Astrocyte of the spinal cord (primary cell): ENCODE measurements around the gene INTS7.
A peak's percentile ranks its signal among the peaks of the same experiment; 100 is the strongest.

Experiments
- DNase-seq: peaks from one replicate; pipeline ENCODE4 v3.0.0; 2011; ENCODE audit warnings: low read depth, low spot score
- H3K4me3 ChIP-seq: 2 replicates; pipeline ENCODE4 v1.5.1; 2011; ENCODE audit warnings: low read depth, mild to moderate bottlenecking, low read length, moderate library complexity
- CTCF ChIP-seq: IDR thresholded peaks from 2 replicates; pipeline ENCODE4 v1.5.1; 2012; ENCODE audit warnings: low read depth, mild to moderate bottlenecking, low read length, inconsistent platforms
- in situ Hi-C: cut with HindIII; loops from 2 replicates; pipeline ENCODE4 v1.10.0; 2017; ENCODE audit warnings: low sequenced_read_pairs

INTS7 gene

GRCh38 chr1:212073490-212073889 is 38.1 kb upstream of the INTS7 start:
- H3K4me3 ChIP-seq = no peak overlapping the region
- no peak for TF ChIP-seq CTCF
- in situ Hi-C loops = no loop called here
- DNase-seq = no peak

- in situ Hi-C loops = no loop called here
- DNase-seq = no peak
- TF ChIP-seq CTCF = no peak
- H3K4me3 ChIP-seq = no peak overlapping the region
Observed at GRCh38 chr1:212072047-212072446, 36.7 kb upstream of the INTS7 start.

GRCh38 chr1:212070720-212071302 is 35.5 kb upstream of the INTS7 start:
- TF ChIP-seq CTCF = peak; percentile 74
- in situ Hi-C loops = no loop called here
- DNase-seq = peak; percentile 66
- H3K4me3 ChIP-seq = no peak overlapping the region

GRCh38 chr1:212067787-212068186 is 32.4 kb upstream of the INTS7 start:
- no peak for DNase-seq
- in situ Hi-C loops = no loop called here
- H3K4me3 ChIP-seq = no peak overlapping the region
- no peak for TF ChIP-seq CTCF

GRCh38 chr1:212062832-212063438 is 27.6 kb upstream of the INTS7 start:
- peak; percentile 53 for DNase-seq
- H3K4me3 ChIP-seq = no peak overlapping the region
- TF ChIP-seq CTCF = peak; percentile 56
- in situ Hi-C loops = no loop called here

- H3K4me3 ChIP-seq = no peak overlapping the region
- in situ Hi-C loops = no loop called here
- no peak for DNase-seq
- no peak for TF ChIP-seq CTCF
Observed at GRCh38 chr1:212060632-212061472, 25.5 kb upstream of the INTS7 start.
